ENCODE results near the gene ASCL3.

The ASCL3 gene

GRCh38 chr11:8947230-8947943, 4.6 kb upstream of the ASCL3 start:
- Histone ChIP-seq H3K27me3 (ENCODE audit: control insufficient read depth, low read length) (peaks cover 6% of the 10 kb centered on the region), H3K27ac (ENCODE audit: low read depth, low read length) (no peak overlapping the region)

GRCh38 chr11:8941341-8942103, 1.3 kb downstream of the ASCL3 start:
- no peak overlapping the region for H3K4me2 ChIP-seq (ENCODE audit: low read length)
- no peaks in the 10 kb centered on the region for H3K79me2 ChIP-seq (ENCODE audit: control insufficient read depth, low read length)
- no peaks in the 10 kb centered on the region for H3F3A ChIP-seq (ENCODE audit: control insufficient read depth, insufficient read depth)
- H3K27me3 ChIP-seq (ENCODE audit: control insufficient read depth, low read length), result peaks cover 28% of the 10 kb centered on the region
- no peak overlapping the region for H3K4me3 ChIP-seq (ENCODE audit: low read length)
- no peaks in the 10 kb centered on the region for H3K4me1 ChIP-seq (ENCODE audit: control insufficient read depth, low read length)
- no peaks in the 10 kb centered on the region for H4K20me1 ChIP-seq (ENCODE audit: control insufficient read depth, insufficient read depth, low read depth, low read length)
- no peaks in the 10 kb centered on the region for H3K9me3 ChIP-seq (ENCODE audit: control insufficient read depth, insufficient read depth, low read length)
- no peak for TF ChIP-seq CTCF (IDR thresholded peaks at IDR 0.05; ENCODE audit: low read depth, low read length, poor library complexity, severe bottlenecking)
- TF ChIP-seq EZH2phosphoT487 (IDR thresholded peaks at IDR 0.05; ENCODE audit: borderline replicate concordance, low read length), result no peak
- H3K9me2 ChIP-seq (replicated peaks; ENCODE audit: control insufficient read depth, low read length), result no peaks in the 10 kb centered on the region
- no peak overlapping the region for H3K27ac ChIP-seq (ENCODE audit: low read depth, low read length)
- no peaks in the 10 kb centered on the region for H3K36me3 ChIP-seq (ENCODE audit: control insufficient read depth, low read length)

More at GRCh38 chr11:8947230-8947943, 4.6 kb upstream of the ASCL3 start:
- Histone ChIP-seq H3K9me3 (ENCODE audit: control insufficient read depth, insufficient read depth, low read length) (no peaks in the 10 kb centered on the region), H3K36me3 (ENCODE audit: control insufficient read depth, low read length) (peaks cover 34% of the 10 kb centered on the region), H3K79me2 (ENCODE audit: control insufficient read depth, low read length) (no peaks in the 10 kb centered on the region), H3K9me2 (replicated peaks; ENCODE audit: control insufficient read depth, low read length) (no peaks in the 10 kb centered on the region), H3K4me2 (ENCODE audit: low read length) (no peak overlapping the region), H3K4me1 (ENCODE audit: control insufficient read depth, low read length) (no peaks in the 10 kb centered on the region), H3F3A (ENCODE audit: control insufficient read depth, insufficient read depth) (no peaks in the 10 kb centered on the region), H3K4me3 (ENCODE audit: low read length) (no peak overlapping the region), H4K20me1 (ENCODE audit: control insufficient read depth, insufficient read depth, low read depth, low read length) (no peaks in the 10 kb centered on the region)
- TF ChIP-seq CTCF (IDR thresholded peaks at IDR 0.05; ENCODE audit: low read depth, low read length, poor library complexity, severe bottlenecking) (no peak), EZH2phosphoT487 (IDR thresholded peaks at IDR 0.05; ENCODE audit: borderline replicate concordance, low read length) (no peak)

- Histone ChIP-seq H3K36me3 (ENCODE audit: control insufficient read depth, low read length) (no peaks in the 10 kb centered on the region), H3K4me2 (ENCODE audit: low read length) (no peak overlapping the region), H3K27me3 (ENCODE audit: control insufficient read depth, low read length) (peaks cover 25% of the 10 kb centered on the region), H3K4me1 (ENCODE audit: control insufficient read depth, low read length) (no peaks in the 10 kb centered on the region), H3K4me3 (ENCODE audit: low read length) (no peak overlapping the region), H3K9me2 (replicated peaks; ENCODE audit: control insufficient read depth, low read length) (no peaks in the 10 kb centered on the region), H3K79me2 (ENCODE audit: control insufficient read depth, low read length) (no peaks in the 10 kb centered on the region), H3F3A (ENCODE audit: control insufficient read depth, insufficient read depth) (no peaks in the 10 kb centered on the region), H3K27ac (ENCODE audit: low read depth, low read length) (no peak overlapping the region), H3K9me3 (ENCODE audit: control insufficient read depth, insufficient read depth, low read length) (no peaks in the 10 kb centered on the region), H4K20me1 (ENCODE audit: control insufficient read depth, insufficient read depth, low read depth, low read length) (no peaks in the 10 kb centered on the region)
- TF ChIP-seq EZH2phosphoT487 (IDR thresholded peaks at IDR 0.05; ENCODE audit: borderline replicate concordance, low read length) (no peak), CTCF (IDR thresholded peaks at IDR 0.05; ENCODE audit: low read depth, low read length, poor library complexity, severe bottlenecking) (no peak)
These were observed 5.2 kb downstream of the ASCL3 start for GRCh38 chr11:8937659-8938058.
